ENCODE results near the gene C6orf120.

The C6orf120 gene

GRCh38 chr6:169724494-169725124 lies 22.7 kb downstream of the C6orf120 start, which contains the start of gene PHF10:
Gene PHF10 (minus strand): TSS chr6:169724500. CDS start chr6:169723931, 569 bp downstream.
- DNase-seq (ENCODE audit: low spot score) = peak; percentile 80

GRCh38 chr6:169725125-169726048 lies 23.5 kb downstream of the C6orf120 start:
- DNase-seq (ENCODE audit: low spot score) = peak; percentile 68

GRCh38 chr6:169726049-169726400 lies 24.1 kb downstream of the C6orf120 start:
- DNase-seq (ENCODE audit: low spot score) = no peak

GRCh38 chr6:169726963-169727362 lies 25.0 kb downstream of the C6orf120 start:
- no peak for DNase-seq (ENCODE audit: low spot score)

- no peak for DNase-seq (ENCODE audit: low spot score)
These were observed 28.0 kb downstream of the C6orf120 start for GRCh38 chr6:169729961-169730360.

- DNase-seq (ENCODE audit: low spot score) = peak; percentile 52
These were observed 36.5 kb downstream of the C6orf120 start for GRCh38 chr6:169738204-169738975.

GRCh38 chr6:169738976-169739529 lies 37.1 kb downstream of the C6orf120 start:
- DNase-seq (ENCODE audit: low spot score) = no peak

- no peak for DNase-seq (ENCODE audit: low spot score)
These were observed 39.4 kb downstream of the C6orf120 start for GRCh38 chr6:169741344-169741743.

- DNase-seq (ENCODE audit: low spot score) = no peak
These were observed 43.5 kb downstream of the C6orf120 start for GRCh38 chr6:169745405-169745804.

- no peak for DNase-seq (ENCODE audit: low spot score)
These were observed 44.6 kb downstream of the C6orf120 start for GRCh38 chr6:169746556-169746955.

- DNase-seq (ENCODE audit: low spot score) = peak; percentile 94
These were observed 49.5 kb downstream of the C6orf120 start, which contains the start of the genes DYNLT2 and ERMARD for GRCh38 chr6:169751242-169752073. Gene DYNLT2 (minus strand): TSS chr6:169751572. CDS start chr6:169751458, 114 bp downstream. Gene ERMARD (plus strand): TSS chr6:169751622. CDS start chr6:169751658, 36 bp downstream.

- no peak for DNase-seq (ENCODE audit: low spot score)
These were observed 50.2 kb downstream of the C6orf120 start for GRCh38 chr6:169752074-169752623.

Measured in SK-N-DZ (cell line).